HEK293 (cell line): ENCODE results near the gene NXPH2.

Experiments
- BCL11A ChIP-seq: fragments of 450-650 bp; formaldehyde crosslinking; IDR thresholded peaks from 2 replicates; pipeline ENCODE4 v1.5.1; 2016; ENCODE audit warnings: low read depth, missing biosample characterization, missing genetic modification characterization
- GLI4 ChIP-seq: fragments of 450-650 bp; formaldehyde crosslinking; IDR thresholded peaks from 2 replicates; pipeline ENCODE4 v1.5.1; 2016; ENCODE audit warnings: missing biosample characterization, missing genetic modification characterization
- ZNF157 ChIP-seq: fragments of 450-650 bp; formaldehyde crosslinking; IDR thresholded peaks from 2 replicates; pipeline ENCODE4 v1.5.1; 2016; ENCODE audit warnings: missing biosample characterization, missing genetic modification characterization
- ZNF184 ChIP-seq: fragments of 450-650 bp; IDR thresholded peaks from 2 replicates; pipeline ENCODE4 v1.5.1; 2018; ENCODE audit warnings: missing biosample characterization, mild to moderate bottlenecking, missing genetic modification characterization
- ZNF350 ChIP-seq: fragments of 450-650 bp; formaldehyde crosslinking; IDR thresholded peaks from 2 replicates; pipeline ENCODE4 v1.5.0; 2017; ENCODE audit warnings: missing biosample characterization, mild to moderate bottlenecking, missing genetic modification characterization
- ZNF777 ChIP-seq: fragments of 450-650 bp; formaldehyde crosslinking; IDR thresholded peaks from 2 replicates; pipeline ENCODE4 v1.5.1; 2017; ENCODE audit warnings: missing biosample characterization, missing genetic modification characterization, borderline replicate concordance
- TF ChIP-seq, protein P1 (sequence below): fragments of 450-650 bp; formaldehyde crosslinking; IDR thresholded peaks from 2 replicates; pipeline ENCODE4 v1.5.1; 2016; ENCODE audit warnings: missing biosample characterization, missing genetic modification characterization
- TF ChIP-seq, protein P2 (sequence below): fragments of 450-650 bp; formaldehyde crosslinking; IDR thresholded peaks from 2 replicates; pipeline ENCODE4 v1.5.1; 2016; ENCODE audit warnings: missing biosample characterization, missing genetic modification characterization
- TF ChIP-seq, protein P3 (sequence below): fragments of 450-650 bp; formaldehyde crosslinking; IDR thresholded peaks from 2 replicates; pipeline ENCODE4 v1.5.1; 2016; ENCODE audit warnings: missing biosample characterization, missing genetic modification characterization, borderline replicate concordance
- TF ChIP-seq, protein P4 (sequence below): fragments of 450-650 bp; formaldehyde crosslinking; IDR thresholded peaks from 2 replicates; pipeline ENCODE4 v1.5.1; 2016; ENCODE audit warnings: missing biosample characterization, missing genetic modification characterization

- no peak for TF ChIP-seq BCL11A (tag by site-specific recombination)
- TF ChIP-seq, protein P1, sequence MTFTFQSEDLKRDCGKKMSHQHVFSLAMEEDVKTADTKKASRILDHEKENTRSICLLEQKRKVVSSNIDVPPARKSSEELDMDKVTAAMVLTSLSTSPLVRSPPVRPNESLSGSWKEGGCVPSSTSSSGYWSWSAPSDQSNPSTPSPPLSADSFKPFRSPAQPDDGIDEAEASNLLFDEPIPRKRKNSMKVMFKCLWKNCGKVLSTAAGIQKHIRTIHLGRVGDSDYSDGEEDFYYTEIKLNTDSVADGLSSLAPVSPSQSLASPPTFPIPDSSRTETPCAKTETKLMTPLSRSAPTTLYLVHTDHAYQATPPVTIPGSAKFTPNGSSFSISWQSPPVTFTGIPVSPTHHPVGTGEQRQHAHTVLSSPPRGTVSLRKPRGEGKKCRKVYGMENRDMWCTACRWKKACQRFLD (tag by site-specific recombination) = no peak
- no peak for TF ChIP-seq ZNF350
- TF ChIP-seq, protein P2, sequence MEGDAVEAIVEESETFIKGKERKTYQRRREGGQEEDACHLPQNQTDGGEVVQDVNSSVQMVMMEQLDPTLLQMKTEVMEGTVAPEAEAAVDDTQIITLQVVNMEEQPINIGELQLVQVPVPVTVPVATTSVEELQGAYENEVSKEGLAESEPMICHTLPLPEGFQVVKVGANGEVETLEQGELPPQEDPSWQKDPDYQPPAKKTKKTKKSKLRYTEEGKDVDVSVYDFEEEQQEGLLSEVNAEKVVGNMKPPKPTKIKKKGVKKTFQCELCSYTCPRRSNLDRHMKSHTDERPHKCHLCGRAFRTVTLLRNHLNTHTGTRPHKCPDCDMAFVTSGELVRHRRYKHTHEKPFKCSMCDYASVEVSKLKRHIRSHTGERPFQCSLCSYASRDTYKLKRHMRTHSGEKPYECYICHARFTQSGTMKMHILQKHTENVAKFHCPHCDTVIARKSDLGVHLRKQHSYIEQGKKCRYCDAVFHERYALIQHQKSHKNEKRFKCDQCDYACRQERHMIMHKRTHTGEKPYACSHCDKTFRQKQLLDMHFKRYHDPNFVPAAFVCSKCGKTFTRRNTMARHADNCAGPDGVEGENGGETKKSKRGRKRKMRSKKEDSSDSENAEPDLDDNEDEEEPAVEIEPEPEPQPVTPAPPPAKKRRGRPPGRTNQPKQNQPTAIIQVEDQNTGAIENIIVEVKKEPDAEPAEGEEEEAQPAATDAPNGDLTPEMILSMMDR (tag by site-specific recombination) = no peak
- TF ChIP-seq ZNF184 (tag by site-specific recombination) = no peak
- TF ChIP-seq, protein P3, sequence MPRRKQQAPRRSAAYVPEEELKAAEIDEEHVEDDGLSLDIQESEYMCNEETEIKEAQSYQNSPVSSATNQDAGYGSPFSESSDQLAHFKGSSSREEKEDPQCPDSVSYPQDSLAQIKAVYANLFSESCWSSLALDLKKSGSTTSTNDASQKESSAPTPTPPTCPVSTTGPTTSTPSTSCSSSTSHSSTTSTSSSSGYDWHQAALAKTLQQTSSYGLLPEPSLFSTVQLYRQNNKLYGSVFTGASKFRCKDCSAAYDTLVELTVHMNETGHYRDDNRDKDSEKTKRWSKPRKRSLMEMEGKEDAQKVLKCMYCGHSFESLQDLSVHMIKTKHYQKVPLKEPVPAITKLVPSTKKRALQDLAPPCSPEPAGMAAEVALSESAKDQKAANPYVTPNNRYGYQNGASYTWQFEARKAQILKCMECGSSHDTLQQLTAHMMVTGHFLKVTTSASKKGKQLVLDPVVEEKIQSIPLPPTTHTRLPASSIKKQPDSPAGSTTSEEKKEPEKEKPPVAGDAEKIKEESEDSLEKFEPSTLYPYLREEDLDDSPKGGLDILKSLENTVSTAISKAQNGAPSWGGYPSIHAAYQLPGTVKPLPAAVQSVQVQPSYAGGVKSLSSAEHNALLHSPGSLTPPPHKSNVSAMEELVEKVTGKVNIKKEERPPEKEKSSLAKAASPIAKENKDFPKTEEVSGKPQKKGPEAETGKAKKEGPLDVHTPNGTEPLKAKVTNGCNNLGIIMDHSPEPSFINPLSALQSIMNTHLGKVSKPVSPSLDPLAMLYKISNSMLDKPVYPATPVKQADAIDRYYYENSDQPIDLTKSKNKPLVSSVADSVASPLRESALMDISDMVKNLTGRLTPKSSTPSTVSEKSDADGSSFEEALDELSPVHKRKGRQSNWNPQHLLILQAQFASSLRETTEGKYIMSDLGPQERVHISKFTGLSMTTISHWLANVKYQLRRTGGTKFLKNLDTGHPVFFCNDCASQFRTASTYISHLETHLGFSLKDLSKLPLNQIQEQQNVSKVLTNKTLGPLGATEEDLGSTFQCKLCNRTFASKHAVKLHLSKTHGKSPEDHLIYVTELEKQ (tag by site-specific recombination) = no peak
- TF ChIP-seq, protein P4, sequence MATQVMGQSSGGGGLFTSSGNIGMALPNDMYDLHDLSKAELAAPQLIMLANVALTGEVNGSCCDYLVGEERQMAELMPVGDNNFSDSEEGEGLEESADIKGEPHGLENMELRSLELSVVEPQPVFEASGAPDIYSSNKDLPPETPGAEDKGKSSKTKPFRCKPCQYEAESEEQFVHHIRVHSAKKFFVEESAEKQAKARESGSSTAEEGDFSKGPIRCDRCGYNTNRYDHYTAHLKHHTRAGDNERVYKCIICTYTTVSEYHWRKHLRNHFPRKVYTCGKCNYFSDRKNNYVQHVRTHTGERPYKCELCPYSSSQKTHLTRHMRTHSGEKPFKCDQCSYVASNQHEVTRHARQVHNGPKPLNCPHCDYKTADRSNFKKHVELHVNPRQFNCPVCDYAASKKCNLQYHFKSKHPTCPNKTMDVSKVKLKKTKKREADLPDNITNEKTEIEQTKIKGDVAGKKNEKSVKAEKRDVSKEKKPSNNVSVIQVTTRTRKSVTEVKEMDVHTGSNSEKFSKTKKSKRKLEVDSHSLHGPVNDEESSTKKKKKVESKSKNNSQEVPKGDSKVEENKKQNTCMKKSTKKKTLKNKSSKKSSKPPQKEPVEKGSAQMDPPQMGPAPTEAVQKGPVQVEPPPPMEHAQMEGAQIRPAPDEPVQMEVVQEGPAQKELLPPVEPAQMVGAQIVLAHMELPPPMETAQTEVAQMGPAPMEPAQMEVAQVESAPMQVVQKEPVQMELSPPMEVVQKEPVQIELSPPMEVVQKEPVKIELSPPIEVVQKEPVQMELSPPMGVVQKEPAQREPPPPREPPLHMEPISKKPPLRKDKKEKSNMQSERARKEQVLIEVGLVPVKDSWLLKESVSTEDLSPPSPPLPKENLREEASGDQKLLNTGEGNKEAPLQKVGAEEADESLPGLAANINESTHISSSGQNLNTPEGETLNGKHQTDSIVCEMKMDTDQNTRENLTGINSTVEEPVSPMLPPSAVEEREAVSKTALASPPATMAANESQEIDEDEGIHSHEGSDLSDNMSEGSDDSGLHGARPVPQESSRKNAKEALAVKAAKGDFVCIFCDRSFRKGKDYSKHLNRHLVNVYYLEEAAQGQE (tag by site-specific recombination) = no peak
- no peak for TF ChIP-seq GLI4 (tag by site-specific recombination)
- no peak for TF ChIP-seq ZNF157 (tag by site-specific recombination)
- no peak for TF ChIP-seq ZNF777 (tag by site-specific recombination)
Measured at GRCh38 chr2:138752197-138752956, 27.8 kb downstream of the NXPH2 start.
